Measurements from ENCODE around the gene PGAP1.
A peak's percentile ranks its signal among the peaks of the same experiment; 100 is the strongest.

PGAP1 gene

GRCh38 chr2:196926562-196927375 is at the start of gene PGAP1:
TSS of gene PGAP1 (minus strand) at chr2:196926707. CDS start at chr2:196926616, 91 bp downstream.
- DNase-seq (ENCODE audit: low read depth in 3 of 3) = peak; percentile 62 to 77 (median 66)

DNA sequence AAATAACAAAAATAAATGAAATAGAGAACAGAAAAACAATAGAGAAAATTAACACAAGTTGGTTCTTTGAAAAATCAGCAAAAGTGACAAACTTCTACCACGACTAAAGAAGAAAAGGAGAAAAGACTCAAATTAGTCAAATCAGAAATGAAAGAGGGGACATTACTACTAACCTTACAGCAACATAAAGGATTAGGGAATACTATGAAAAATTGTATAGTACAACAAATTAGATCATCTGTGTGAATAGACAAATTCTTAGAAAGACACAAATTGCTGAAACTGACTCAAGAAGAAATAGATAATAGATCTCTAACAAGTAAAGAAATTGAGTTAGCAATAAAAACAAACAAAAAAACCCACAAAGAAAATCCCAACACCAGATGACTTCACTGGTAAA is 48.5 kb upstream of the PGAP1 start:
- DNase-seq (ENCODE audit: low read depth in 3 of 3) = no peak

- no peak for DNase-seq (ENCODE audit: low read depth in 3 of 3)
These were observed 45.2 kb upstream of the PGAP1 start for GRCh38 chr2:196971574-196972279.

- DNase-seq (ENCODE audit: low read depth in 3 of 3) = no peak
These were observed 43.6 kb upstream of the PGAP1 start for GRCh38 chr2:196970099-196970498.

DNA sequence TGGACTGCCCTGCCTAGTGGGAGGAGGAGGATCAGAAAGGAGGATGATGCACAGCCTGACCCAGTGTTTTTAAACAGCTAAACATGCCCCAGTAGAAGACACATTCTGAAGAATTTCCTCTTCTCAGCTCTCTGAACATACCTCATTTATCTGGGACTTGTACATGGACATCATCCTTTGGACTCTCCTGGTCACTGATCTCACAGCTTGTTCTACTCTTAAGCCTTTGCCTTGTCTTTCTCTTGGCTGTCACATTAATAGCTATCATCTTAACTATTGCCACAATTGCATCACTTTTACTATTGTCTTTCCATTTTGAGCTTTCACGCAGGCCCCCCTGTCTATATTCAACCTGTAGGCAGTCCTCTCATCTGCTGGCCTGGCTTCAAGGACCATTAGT is 42.0 kb upstream of the PGAP1 start:
- no peak for DNase-seq (ENCODE audit: low read depth in 3 of 3)

DNA sequence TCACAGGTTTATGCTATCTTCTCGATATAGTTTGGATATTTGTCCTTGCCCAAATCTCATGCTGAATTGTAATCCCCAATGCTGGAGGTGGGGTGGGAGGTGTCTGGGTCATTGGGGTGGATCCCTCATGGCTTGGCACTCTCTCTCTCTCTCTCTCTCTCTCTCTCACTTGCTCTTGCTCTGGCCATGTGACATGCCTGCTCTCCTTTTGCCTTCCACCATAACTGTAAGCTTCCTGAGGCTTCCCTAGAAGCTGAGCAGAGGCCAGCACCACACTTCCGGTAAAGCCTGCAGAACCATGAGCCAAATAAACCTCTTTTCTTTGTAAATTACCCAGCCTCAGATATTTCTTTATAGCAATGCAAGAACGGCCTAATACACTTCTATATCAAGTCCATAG is 41.3 kb upstream of the PGAP1 start:
- no peak for DNase-seq (ENCODE audit: low read depth in 3 of 3)

DNA sequence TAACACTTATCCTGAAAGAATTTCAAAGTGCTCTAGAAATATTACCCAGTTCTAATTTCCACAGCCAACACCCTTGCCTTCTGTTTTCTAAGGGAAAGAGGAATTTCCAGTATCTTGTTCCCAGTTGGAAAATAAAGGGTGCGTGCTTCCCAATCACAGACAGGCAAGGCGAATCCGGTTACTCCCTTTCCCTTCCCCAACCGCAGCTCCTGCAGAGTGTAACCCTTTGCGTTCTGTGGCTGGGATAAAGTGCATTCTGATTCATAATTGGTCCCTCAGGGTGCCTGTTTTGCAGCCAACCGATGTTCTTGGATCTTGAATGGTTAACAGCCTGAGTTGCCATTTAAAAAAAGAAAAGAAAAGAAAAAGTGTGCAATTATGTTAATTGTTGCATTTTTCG is 40.6 kb upstream of the PGAP1 start:
- no peak for DNase-seq (ENCODE audit: low read depth in 3 of 3)

DNA sequence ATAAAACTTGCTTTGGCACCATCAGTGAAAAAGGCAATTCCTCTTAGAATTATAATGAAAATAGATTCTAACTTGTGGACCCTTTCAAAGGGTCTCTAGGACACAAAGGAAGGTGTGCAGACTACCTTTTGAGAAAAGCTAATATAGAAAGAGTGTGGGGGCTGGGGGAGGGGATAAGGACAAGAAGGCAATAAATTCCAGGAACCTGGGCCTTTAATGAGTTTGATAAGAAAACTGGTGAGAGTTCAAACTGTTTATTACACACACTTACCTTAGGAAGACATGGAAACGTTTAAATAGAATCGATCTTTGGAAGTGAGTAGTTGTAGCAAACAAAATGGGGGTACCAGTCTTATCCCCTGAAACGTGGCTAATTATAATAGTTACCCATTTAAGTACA is 39.6 kb upstream of the PGAP1 start:
- no peak for DNase-seq (ENCODE audit: low read depth in 3 of 3)

DNA sequence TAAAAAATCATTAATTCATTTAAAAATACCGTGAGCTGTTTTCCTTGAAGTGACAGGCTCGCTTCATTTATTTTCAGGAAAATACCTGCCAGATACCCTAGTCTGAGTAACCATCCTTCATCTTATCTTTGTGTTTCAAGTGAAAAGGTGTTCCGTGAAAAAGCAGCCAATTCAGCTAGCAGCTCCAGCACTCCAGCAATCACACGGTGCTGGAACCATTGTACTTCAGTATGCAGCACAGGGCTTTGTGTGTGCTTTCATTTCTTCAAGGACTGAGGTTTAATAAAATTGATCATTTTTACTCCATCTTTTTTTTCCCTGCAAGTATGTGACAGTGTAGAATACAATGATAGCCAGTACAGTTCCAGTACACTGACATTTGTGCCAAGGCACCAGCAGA is 39.1 kb upstream of the PGAP1 start:
- DNase-seq (ENCODE audit: low read depth in 3 of 3) = no peak

DNA sequence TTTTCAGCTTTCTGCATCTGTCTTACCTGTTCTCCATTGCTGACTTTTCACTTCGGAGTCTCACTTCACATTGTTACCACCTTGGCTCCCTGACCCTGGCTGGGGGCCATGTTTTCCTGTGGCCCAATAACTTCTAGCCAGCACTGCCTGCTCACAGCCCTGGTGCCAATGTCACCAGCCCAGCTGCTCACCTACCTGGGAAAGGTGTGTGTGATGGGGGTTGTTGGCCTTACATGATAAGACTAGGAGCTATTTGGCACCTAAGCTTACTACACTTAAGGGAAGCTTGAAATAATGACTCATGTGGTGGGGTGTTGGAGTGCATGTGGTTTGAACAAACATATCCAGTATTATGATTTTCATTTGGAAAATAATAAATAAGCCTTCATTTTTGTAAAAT is 37.5 kb upstream of the PGAP1 start:
- no peak for DNase-seq (ENCODE audit: low read depth in 3 of 3)

DNA sequence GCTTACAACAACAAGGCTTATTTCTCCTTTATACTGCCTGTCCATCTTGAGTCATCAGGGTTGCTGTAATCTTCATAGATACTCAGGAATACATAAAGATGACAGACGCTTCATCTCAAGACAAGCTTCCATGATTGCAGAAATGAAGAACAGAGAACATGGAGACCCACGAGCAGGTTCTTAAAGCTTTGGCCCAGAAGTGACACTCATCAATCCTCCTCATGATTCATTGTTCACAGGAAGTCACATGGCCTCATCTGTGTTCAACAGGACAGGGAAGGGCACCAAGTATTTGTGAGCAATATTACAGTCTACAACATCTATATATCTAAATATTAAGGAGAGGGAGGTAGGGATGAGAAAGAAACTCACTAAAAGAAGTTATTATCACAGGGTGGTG is 36.5 kb upstream of the PGAP1 start:
- no peak for DNase-seq (ENCODE audit: low read depth in 3 of 3)

- DNase-seq (ENCODE audit: low read depth in 3 of 3) = no peak
These were observed 35.8 kb upstream of the PGAP1 start for GRCh38 chr2:196962325-196962724.

GRCh38 chr2:196961889-196962288 is 35.4 kb upstream of the PGAP1 start:
- no peak for DNase-seq (ENCODE audit: low read depth in 3 of 3)

- DNase-seq (ENCODE audit: low read depth in 3 of 3) = no peak
These were observed 33.3 kb upstream of the PGAP1 start for GRCh38 chr2:196959734-196960338.

GRCh38 chr2:196959281-196959680 is 32.8 kb upstream of the PGAP1 start:
- DNase-seq (ENCODE audit: low read depth in 3 of 3) = no peak

DNA sequence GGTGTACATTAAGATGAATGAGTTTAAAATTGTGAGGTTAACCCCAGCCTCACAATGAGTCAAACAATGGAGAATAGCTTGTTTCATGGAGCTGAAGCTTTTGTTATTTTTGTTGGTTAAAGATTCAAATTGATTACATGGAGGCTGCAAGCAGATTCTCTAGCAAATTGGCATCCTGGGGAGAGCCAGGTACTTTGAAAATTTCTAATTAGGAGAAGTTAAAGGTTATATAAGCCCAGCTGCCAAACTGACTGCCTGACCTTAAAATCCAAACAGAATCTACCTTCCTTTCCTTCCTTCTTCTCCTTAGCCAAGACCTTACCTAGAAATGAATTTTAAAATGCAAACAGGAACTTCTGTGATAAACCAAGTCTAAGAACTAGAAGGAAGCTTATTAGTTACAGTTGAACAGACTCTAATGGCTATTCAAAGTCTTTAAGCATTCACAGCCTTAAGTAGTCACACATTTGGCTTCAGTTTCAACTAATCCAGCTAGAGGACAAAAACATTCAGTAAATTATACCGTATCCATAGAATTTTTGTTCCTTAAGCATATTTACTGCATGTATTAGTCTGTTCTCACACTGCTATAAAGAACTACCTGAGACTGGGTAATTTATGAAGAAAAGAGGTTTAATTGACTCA is 31.5 kb upstream of the PGAP1 start:
- no peak for DNase-seq (ENCODE audit: low read depth in 3 of 3)

- no peak for DNase-seq (ENCODE audit: low read depth in 3 of 3)
These were observed 30.9 kb upstream of the PGAP1 start for GRCh38 chr2:196957442-196957841.

DNA sequence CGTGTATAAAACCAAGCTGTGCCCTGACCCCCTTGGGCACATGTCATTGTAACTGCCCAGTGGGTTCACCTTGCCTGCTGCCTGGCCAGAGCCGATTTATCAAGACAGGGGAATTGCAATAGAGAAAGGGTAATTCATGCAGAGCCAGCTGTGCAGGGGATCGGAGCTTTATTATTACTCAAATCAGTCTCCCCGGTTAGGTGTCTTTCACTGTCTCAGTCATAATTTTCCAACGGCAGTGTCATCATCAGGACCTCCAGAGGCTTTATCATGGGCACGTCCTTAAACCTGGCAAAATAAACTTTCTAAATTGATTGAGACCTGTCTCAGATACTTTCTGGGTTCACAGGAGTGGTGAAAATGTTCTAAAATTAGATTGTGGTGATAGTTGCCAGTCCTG is 29.6 kb upstream of the PGAP1 start:
- no peak for DNase-seq (ENCODE audit: low read depth in 3 of 3)

- no peak for DNase-seq (ENCODE audit: low read depth in 3 of 3)
These were observed 28.5 kb upstream of the PGAP1 start for GRCh38 chr2:196955036-196955435.

- DNase-seq (ENCODE audit: low read depth in 3 of 3) = no peak
These were observed 27.5 kb upstream of the PGAP1 start for GRCh38 chr2:196954001-196954400.

GRCh38 chr2:196952936-196953335 is 26.4 kb upstream of the PGAP1 start:
- no peak for DNase-seq (ENCODE audit: low read depth in 3 of 3)

- DNase-seq (ENCODE audit: low read depth in 3 of 3) = no peak
These were observed 25.5 kb upstream of the PGAP1 start for GRCh38 chr2:196951973-196952372.

All from stimulated activated CD4-positive, alpha-beta T cell treated with anti-CD3 and anti-CD28 coated beads, TNF-alpha, amount 100 ng/mL, for 4 hours (primary cell).